IMR-90 (cell line): ENCODE measurements around the gene SERPINA9.

ENCODE experiments used
- BHLHE40 ChIP-seq: fragments of 150-350 bp; IDR thresholded peaks from 2 replicates; pipeline ENCODE4 v1.6.1; 2016; ENCODE audit warnings: mild to moderate bottlenecking, low read depth, low read length
- CEBPB ChIP-seq: IDR thresholded peaks from 2 replicates; pipeline ENCODE4 v1.6.1; 2012; ENCODE audit warnings: low read depth, low read length, improper control_type of control experiment
- ELK1 ChIP-seq: fragments of 150-350 bp; IDR thresholded peaks from 2 replicates; pipeline ENCODE4 v1.6.1; 2016; ENCODE audit warnings: low read depth, mild to moderate bottlenecking, low read length, moderate library complexity, borderline replicate concordance
- MAFK ChIP-seq: IDR thresholded peaks from 2 replicates; pipeline ENCODE4 v1.6.1; 2012; ENCODE audit warnings: low read depth, low read length, improper control_type of control experiment
- MAZ ChIP-seq: IDR thresholded peaks from 2 replicates; pipeline ENCODE4 v1.6.1; 2012; ENCODE audit warnings: low read depth, mild to moderate bottlenecking, low read length, improper control_type of control experiment, moderate library complexity, borderline replicate concordance
- MXI1 ChIP-seq: IDR thresholded peaks from 2 replicates; pipeline ENCODE4 v1.6.1; 2012; ENCODE audit warnings: low read depth, mild to moderate bottlenecking, low read length, moderate library complexity, borderline replicate concordance
- NFE2L2 ChIP-seq: fragments of 150-350 bp; IDR thresholded peaks from 2 replicates; pipeline ENCODE4 v1.6.1; 2016; ENCODE audit warnings: low read depth, mild to moderate bottlenecking, low read length
- POLR2A ChIP-seq: IDR thresholded peaks from 2 replicates; pipeline ENCODE4 v1.6.1; 2012; ENCODE audit warnings: mild to moderate bottlenecking, low read depth, low read length
- RAD21 ChIP-seq: IDR thresholded peaks from 2 replicates; pipeline ENCODE4 v1.6.1; 2012; ENCODE audit warnings: low read length, improper control_type of control experiment
- RCOR1 ChIP-seq: IDR thresholded peaks from 2 replicates; pipeline ENCODE4 v1.6.1; 2012; ENCODE audit warnings: mild to moderate bottlenecking, low read length, improper control_type of control experiment; ENCODE audit not compliant: insufficient replicate concordance
- RFX5 ChIP-seq: IDR thresholded peaks from 2 replicates; pipeline ENCODE4 v1.8.0; 2012; ENCODE audit warnings: low read depth, mild to moderate bottlenecking, low read length, moderate library complexity
- USF2 ChIP-seq: fragments of 150-350 bp; IDR thresholded peaks from 2 replicates; pipeline ENCODE4 v1.6.1; 2017; ENCODE audit warnings: mild to moderate bottlenecking, antibody characterized with exemption, low read length, low read depth
- TF ChIP-seq, protein P1 (sequence below): conservative IDR thresholded peaks from 2 replicates; pipeline ENCODE4 v1.5.1; 2012; ENCODE audit warnings: mild to moderate bottlenecking, low read depth, low read length, improper control_type of control experiment

GRCh38 chr14:94514351-94514750, 38.4 kb upstream of the SERPINA9 start:
- TF ChIP-seq, protein P1, sequence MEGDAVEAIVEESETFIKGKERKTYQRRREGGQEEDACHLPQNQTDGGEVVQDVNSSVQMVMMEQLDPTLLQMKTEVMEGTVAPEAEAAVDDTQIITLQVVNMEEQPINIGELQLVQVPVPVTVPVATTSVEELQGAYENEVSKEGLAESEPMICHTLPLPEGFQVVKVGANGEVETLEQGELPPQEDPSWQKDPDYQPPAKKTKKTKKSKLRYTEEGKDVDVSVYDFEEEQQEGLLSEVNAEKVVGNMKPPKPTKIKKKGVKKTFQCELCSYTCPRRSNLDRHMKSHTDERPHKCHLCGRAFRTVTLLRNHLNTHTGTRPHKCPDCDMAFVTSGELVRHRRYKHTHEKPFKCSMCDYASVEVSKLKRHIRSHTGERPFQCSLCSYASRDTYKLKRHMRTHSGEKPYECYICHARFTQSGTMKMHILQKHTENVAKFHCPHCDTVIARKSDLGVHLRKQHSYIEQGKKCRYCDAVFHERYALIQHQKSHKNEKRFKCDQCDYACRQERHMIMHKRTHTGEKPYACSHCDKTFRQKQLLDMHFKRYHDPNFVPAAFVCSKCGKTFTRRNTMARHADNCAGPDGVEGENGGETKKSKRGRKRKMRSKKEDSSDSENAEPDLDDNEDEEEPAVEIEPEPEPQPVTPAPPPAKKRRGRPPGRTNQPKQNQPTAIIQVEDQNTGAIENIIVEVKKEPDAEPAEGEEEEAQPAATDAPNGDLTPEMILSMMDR = no peak
- TF ChIP-seq POLR2A = no peak
- TF ChIP-seq MAZ = no peak
- TF ChIP-seq USF2 = no peak
- TF ChIP-seq NFE2L2 = no peak
- no peak for TF ChIP-seq ELK1
- no peak for TF ChIP-seq MAFK
- TF ChIP-seq RFX5 = no peak
- TF ChIP-seq CEBPB = no peak
- TF ChIP-seq RAD21 = no peak
- TF ChIP-seq BHLHE40 = no peak
- TF ChIP-seq MXI1 = no peak
- no peak for TF ChIP-seq RCOR1
